ENCODE measurements around the gene LMF1. TPM values are rescaled to one million over a fixed set of nuclear protein-coding genes. Genes with fewer than 3 reads are reported as not detected.

LMF1 gene
- total RNA-seq, 1 experiment from 2014 or later, result 12.8 TPM

GRCh38 chr16:807347-808084 lies 163.3 kb downstream of the LMF1 start (continued):
- TF ChIP-seq CTCF (IDR thresholded peaks at IDR 0.05 in 2 of 3, conservative IDR thresholded peaks at IDR 0.05 in 1 of 3; ENCODE audit: borderline replicate concordance in 1 of 3, insufficient read depth in 1 of 3, low read depth in 2 of 3, low read length in 2 of 3) (no peak), EZH2 (IDR thresholded peaks at IDR 0.05) (no peak)

GRCh38 chr16:805474-805873 lies 165.3 kb downstream of the LMF1 start:
- ATAC-seq, result no peak
- no peaks in the 10 kb centered on the region for H3K9me2 ChIP-seq (ENCODE audit: insufficient read depth)
- BruUV-seq (replicated peaks), result no TSS peak
- ChIA-PET RAD21 (ENCODE audit: low non-redundant PET in 1 of 2, low total read pairs in 2 of 2, uncharacterized antibody in 2 of 2, unreplicated experiment in 2 of 2) (no interaction called here), CTCF (no interaction called here), POLR2A (interaction anchor here (1.4 to 1.6 kb wide), 2 partner anchors 10 to 17 kb away, joined by 3 read pairs; partner anchors contain the start of genes CHTF18 and RPUSD1)
- peaks cover 10% of the 10 kb centered on the region; the same call in 1 of the 2 replicates for H3K79me2 ChIP-seq (ENCODE audit: insufficient read depth, low read length)
- H4K20me1 ChIP-seq (ENCODE audit: insufficient read depth), result no peaks in the 10 kb centered on the region
- H3K9ac ChIP-seq (ENCODE audit: low read length), result no peak overlapping the region
- no peaks in the 10 kb centered on the region for H3K36me3 ChIP-seq (ENCODE audit: control insufficient read depth in 1 of 2, insufficient read depth in 2 of 2, low read length in 2 of 2)
- DNase-seq (ENCODE audit: low read depth, low spot score), result no peak
- H3K27me3 ChIP-seq (ENCODE audit: insufficient read depth, low read length), result no peaks in the 10 kb centered on the region
- intact Hi-C loops (cut with micrococcal nuclease), result no loop called here
- peaks cover 4 to 28% of the 10 kb centered on the region in 2 experiments; a peak in 3 of 4 replicates for H3K4me1 ChIP-seq (ENCODE audit: control insufficient read depth in 1 of 2, insufficient read depth in 2 of 2, low read length in 2 of 2)
- H3K27ac ChIP-seq (ENCODE audit: low read depth, low read length), result no peak overlapping the region; the same call in 1 of the 2 replicates
- H2AFZ ChIP-seq (ENCODE audit: low read depth, low read length, poor library complexity, severe bottlenecking), result no peak overlapping the region
- peak overlapping the region; percentile 93 for H3K4me2 ChIP-seq (ENCODE audit: low read length)
- no peak overlapping the region for H3K4me3 ChIP-seq (replicated peaks in 1 of 2; ENCODE audit: low read depth in 1 of 2, low read length in 2 of 2)
- H3K9me3 ChIP-seq (ENCODE audit: control insufficient read depth in 1 of 2, insufficient read depth in 1 of 2, low read depth in 1 of 2, low read length in 2 of 2), result no peaks in the 10 kb centered on the region; a peak in 1 of 4 replicates
- no peak for TF ChIP-seq JUND (IDR thresholded peaks at IDR 0.05)
- no peak for TF ChIP-seq ELF1 (IDR thresholded peaks at IDR 0.05; ENCODE audit: borderline replicate concordance, low read depth)
- TF ChIP-seq EZH2phosphoT487 (IDR thresholded peaks at IDR 0.05; ENCODE audit: borderline replicate concordance), result no peak
- TF ChIP-seq ZFX (IDR thresholded peaks at IDR 0.05), result no peak
- TF ChIP-seq CEBPB (IDR thresholded peaks at IDR 0.05; ENCODE audit: low read depth), result no peak
- no peak for TF ChIP-seq SRF (IDR thresholded peaks at IDR 0.05; ENCODE audit: low read depth)
- no peak for TF ChIP-seq ATF3 (IDR thresholded peaks at IDR 0.05)
- TF ChIP-seq FOSL1 (IDR thresholded peaks at IDR 0.05; ENCODE audit: low read depth), result no peak
- TF ChIP-seq SIN3A (IDR thresholded peaks at IDR 0.05; ENCODE audit: low read depth), result no peak
- no peak for TF ChIP-seq ZBTB33 (IDR thresholded peaks at IDR 0.05; ENCODE audit: extremely low read depth, insufficient replicate concordance, low read length)
- TF ChIP-seq REST (IDR thresholded peaks at IDR 0.05; ENCODE audit: low read depth), result no peak
- no peak for TF ChIP-seq YY1 (IDR thresholded peaks at IDR 0.05; ENCODE audit: extremely low read depth, insufficient replicate concordance, low read depth, low read length)
- no peak for TF ChIP-seq CBX3 (IDR thresholded peaks at IDR 0.05; ENCODE audit: low read depth)
- TF ChIP-seq EGR1 (IDR thresholded peaks at IDR 0.05; ENCODE audit: low read depth), result no peak
- no peak for TF ChIP-seq SP1 (IDR thresholded peaks at IDR 0.05; ENCODE audit: low read depth)
- TF ChIP-seq RAD21 (IDR thresholded peaks at IDR 0.05; ENCODE audit: low read depth), result no peak

All from HCT116 (cell line).